T-helper 1 cell treated with Interleukin-12 subunit alpha and Interleukin-12 subunit beta and Interleukin-4 antibody, amounts not matched to agents 30 μg/mL and 1 μg/mL, for 36 hours (primary cell): ENCODE data around the gene SPAG4.

ENCODE experiments used
- H3K27ac Mint-ChIP-seq: one replicate; pipeline ENCODE4 v1.8.0; 2021; ENCODE audit warnings: mild to moderate bottlenecking, mixed read lengths
- H3K27me3 Mint-ChIP-seq: one replicate; pipeline ENCODE4 v1.8.0; 2021; ENCODE audit warnings: low read depth, mixed read lengths
- H3K36me3 Mint-ChIP-seq: one replicate; pipeline ENCODE4 v1.8.0; 2021; ENCODE audit warnings: low read depth, mixed read lengths
- H3K4me1 Mint-ChIP-seq: one replicate; pipeline ENCODE4 v1.8.0; 2021; ENCODE audit warnings: low read depth, mixed read lengths
- H3K4me3 Mint-ChIP-seq: one replicate; pipeline ENCODE4 v1.8.0; 2021; ENCODE audit warnings: mild to moderate bottlenecking, moderate library complexity, mixed read lengths
- H3K9me3 Mint-ChIP-seq: one replicate; pipeline ENCODE4 v1.8.0; 2021; ENCODE audit warnings: mixed read lengths

The SPAG4 gene

GRCh38 chr20:35669221-35669620 lies 53.6 kb downstream of the SPAG4 start:
- no peaks in the 10 kb centered on the region for H3K9me3 Mint-ChIP-seq
- H3K4me3 Mint-ChIP-seq, result no peak overlapping the region
- H3K27me3 Mint-ChIP-seq, result no peaks in the 10 kb centered on the region
- peaks cover 4% of the 10 kb centered on the region for H3K4me1 Mint-ChIP-seq
- no peak overlapping the region for H3K27ac Mint-ChIP-seq
- H3K36me3 Mint-ChIP-seq, result peaks cover 42% of the 10 kb centered on the region

GRCh38 chr20:35669681-35670080 lies 54.1 kb downstream of the SPAG4 start:
- H3K27me3 Mint-ChIP-seq, result no peaks in the 10 kb centered on the region
- no peak overlapping the region for H3K4me3 Mint-ChIP-seq
- no peak overlapping the region for H3K27ac Mint-ChIP-seq
- peaks cover 42% of the 10 kb centered on the region for H3K36me3 Mint-ChIP-seq
- peaks cover 4% of the 10 kb centered on the region for H3K4me1 Mint-ChIP-seq
- no peaks in the 10 kb centered on the region for H3K9me3 Mint-ChIP-seq
